MM.1S (cell line): Measurements from ENCODE around the gene ING1.
"Not testable (repeated sequence)": the region's sequence is repeated elsewhere in the genome, so short reads cannot be mapped to it uniquely, and the experiment has no call there.

Experiments used
- DNase-seq: peaks from one replicate; pipeline ENCODE4 v3.0.0-alpha.2; 2015
- H2AFZ ChIP-seq: fragments of 300-600 bp; sonication (generic); 2 replicates; pipeline ENCODE4 v1.6.0; 2016; ENCODE audit warnings: antibody characterized with exemption, low read length
- H3F3A ChIP-seq: fragments of 300-600 bp; sonication (generic); 2 replicates; pipeline ENCODE4 v1.6.1; 2016; ENCODE audit warnings: mild to moderate bottlenecking, antibody characterized with exemption, low read length, moderate library complexity, mixed read lengths; ENCODE audit not compliant: insufficient read depth
- H3K27ac ChIP-seq: fragments of 300-600 bp; sonication (generic); 2 replicates; pipeline ENCODE4 v1.5.1; 2016; ENCODE audit warnings: mild to moderate bottlenecking, low read length
- H3K27me3 ChIP-seq: fragments of 300-600 bp; sonication (generic); replicated peaks from 2 replicates; pipeline ENCODE4 v1.6.0; 2016; ENCODE audit warnings: low read length; ENCODE audit not compliant: insufficient read depth
- H3K36me3 ChIP-seq: fragments of 300-600 bp; sonication (generic); replicated peaks from 2 replicates; pipeline ENCODE4 v1.6.1; 2016; ENCODE audit warnings: mild to moderate bottlenecking, low read length, mixed read lengths; ENCODE audit not compliant: insufficient read depth
- H3K4me1 ChIP-seq: fragments of 300-600 bp; sonication (generic); 2 replicates; pipeline ENCODE4 v1.6.1; 2016; ENCODE audit warnings: low read length, mixed read lengths
- H3K4me2 ChIP-seq: fragments of 300-600 bp; sonication (generic); 2 replicates; pipeline ENCODE4 v1.6.0; 2016; ENCODE audit warnings: low read depth, low read length
- H3K4me3 ChIP-seq: fragments of 300-600 bp; sonication (generic); 2 replicates; pipeline ENCODE4 v1.5.1; 2016; ENCODE audit warnings: low read length, mixed read lengths
- H3K79me2 ChIP-seq: fragments of 300-600 bp; sonication (generic); 2 replicates; pipeline ENCODE4 v1.6.1; 2016; ENCODE audit warnings: mixed run types, low read length, mixed read lengths
- H3K9ac ChIP-seq: fragments of 300-600 bp; sonication (generic); 2 replicates; pipeline ENCODE4 v1.6.1; 2016; ENCODE audit warnings: low read length, mixed read lengths
- H3K9me2 ChIP-seq: fragments of 300-600 bp; sonication (generic); replicated peaks from 2 replicates; pipeline ENCODE4 v1.6.1; 2016; ENCODE audit warnings: mild to moderate bottlenecking, low read length, mixed read lengths; ENCODE audit not compliant: insufficient read depth
- H3K9me3 ChIP-seq: fragments of 300-600 bp; sonication (generic); replicated peaks from 2 replicates; pipeline ENCODE4 v1.6.1; 2016; ENCODE audit warnings: mild to moderate bottlenecking, low read length, mixed read lengths; ENCODE audit not compliant: insufficient read depth
- H4K20me1 ChIP-seq: fragments of 300-600 bp; sonication (generic); 2 replicates; pipeline ENCODE4 v1.6.1; 2016; ENCODE audit warnings: mild to moderate bottlenecking, low read length, moderate library complexity, mixed read lengths; ENCODE audit not compliant: insufficient read depth
- CTCF ChIP-seq: fragments of 300-600 bp; sonication (generic); IDR thresholded peaks from 2 replicates; pipeline ENCODE4 v1.5.1; 2016; ENCODE audit warnings: antibody characterized with exemption, low read length, mixed read lengths
- EZH2 ChIP-seq: fragments of 300-600 bp; sonication (generic); optimal IDR thresholded peaks from 2 replicates; pipeline ENCODE3; 2017; ENCODE audit warnings: low read depth, mild to moderate bottlenecking, antibody characterized with exemption, low read length, mixed read lengths
- EZH2phosphoT487 ChIP-seq: fragments of 300-600 bp; sonication (generic); IDR thresholded peaks from 2 replicates; pipeline ENCODE4 v1.6.1; 2018; ENCODE audit warnings: antibody characterized with exemption, low read length

The ING1 gene

GRCh38 chr13:110699148-110700145 lies 14.1 kb upstream of the ING1 start:
- no peaks in the 10 kb centered on the region for H3K9me3 ChIP-seq
- no peaks in the 10 kb centered on the region for H3K9me2 ChIP-seq
- peaks cover 6% of the 10 kb centered on the region for H3F3A ChIP-seq
- H3K9ac ChIP-seq, result no peak overlapping the region
- DNase-seq, result no peak
- no peaks in the 10 kb centered on the region for H3K27me3 ChIP-seq
- peaks cover 19% of the 10 kb centered on the region for H3K4me1 ChIP-seq
- H3K4me2 ChIP-seq, result peak overlapping the region; percentile 10; the same call in 1 of the 2 replicates
- no peak for TF ChIP-seq EZH2
- no peak for TF ChIP-seq EZH2phosphoT487
- TF ChIP-seq CTCF, result no peak
- peak overlapping the region; percentile 52; the same call in 1 of the 2 replicates for H3K27ac ChIP-seq
- H3K79me2 ChIP-seq, result peaks cover 45% of the 10 kb centered on the region
- H2AFZ ChIP-seq, result no peak overlapping the region
- H3K4me3 ChIP-seq, result no peak overlapping the region
- no peaks in the 10 kb centered on the region for H4K20me1 ChIP-seq
- 0 out of 2 replicates have a peak, but pooled peaks cover 2% of the 10 kb centered on the region for H3K36me3 ChIP-seq

GRCh38 chr13:110700186-110700585 lies 13.3 kb upstream of the ING1 start:
- TF ChIP-seq CTCF, result no peak
- TF ChIP-seq EZH2phosphoT487, result no peak
- no peak for TF ChIP-seq EZH2
- no peaks in the 10 kb centered on the region for H3K9me3 ChIP-seq
- no peak overlapping the region for H3K4me3 ChIP-seq
- peaks cover 19% of the 10 kb centered on the region for H3K4me1 ChIP-seq
- no peaks in the 10 kb centered on the region for H3K9me2 ChIP-seq
- no peak overlapping the region for H3K4me2 ChIP-seq
- H3K9ac ChIP-seq, result no peak overlapping the region
- H3F3A ChIP-seq, result peaks cover 6% of the 10 kb centered on the region
- no peak overlapping the region for H2AFZ ChIP-seq
- no peak for DNase-seq
- no peaks in the 10 kb centered on the region for H4K20me1 ChIP-seq
- H3K79me2 ChIP-seq, result peaks cover 52% of the 10 kb centered on the region
- H3K27me3 ChIP-seq, result no peaks in the 10 kb centered on the region
- no peak overlapping the region for H3K27ac ChIP-seq
- 0 out of 2 replicates have a peak, but pooled peaks cover 2% of the 10 kb centered on the region for H3K36me3 ChIP-seq

GRCh38 chr13:110700641-110701040 lies 12.9 kb upstream of the ING1 start:
- Histone ChIP-seq H3K4me3 (no peak overlapping the region), H3K9ac (no peak overlapping the region), H3K36me3 (0 out of 2 replicates have a peak, but pooled peaks cover 2% of the 10 kb centered on the region), H3K27ac (no peak overlapping the region), H2AFZ (no peak overlapping the region), H3F3A (peaks cover 6% of the 10 kb centered on the region), H3K4me1 (peaks cover 19% of the 10 kb centered on the region), H3K27me3 (no peaks in the 10 kb centered on the region), H3K9me2 (no peaks in the 10 kb centered on the region), H3K4me2 (no peak overlapping the region), H3K9me3 (no peaks in the 10 kb centered on the region), H3K79me2 (peaks cover 56% of the 10 kb centered on the region), H4K20me1 (no peaks in the 10 kb centered on the region)
- DNase-seq, result no peak
- TF ChIP-seq EZH2phosphoT487 (no peak), CTCF (no peak), EZH2 (no peak)

GRCh38 chr13:110701061-110701460 lies 12.4 kb upstream of the ING1 start:
- not testable (repeated sequence) for H3K4me3 ChIP-seq, DNase-seq, H3K9ac ChIP-seq, H3K27ac ChIP-seq, H3K9me2 ChIP-seq, H4K20me1 ChIP-seq, H3K9me3 ChIP-seq, H2AFZ ChIP-seq, H3K4me2 ChIP-seq, H3K36me3 ChIP-seq, H3K27me3 ChIP-seq, H3F3A ChIP-seq
- Histone ChIP-seq H3K4me1 (peaks cover 19% of the 10 kb centered on the region), H3K79me2 (peaks cover 57% of the 10 kb centered on the region)
